Stimulated activated CD8-positive, alpha-beta memory T cell treated with anti-CD3 and anti-CD28 coated beads, Interleukin-7, amount 100 ng/mL, for 4 hours (primary cell): Measurements from ENCODE around the gene FBXL13.
"Not testable (repeated sequence)": the region's sequence is repeated elsewhere in the genome, so short reads cannot be mapped to it uniquely, and the experiment has no call there.

Source experiments
- DNase-seq, 2 donors: peaks; one replicate each; pipeline ENCODE4 v3.0.0-alpha.2; 2020; ENCODE audit warnings: low read depth in 2 of 2

FBXL13 gene

DNA sequence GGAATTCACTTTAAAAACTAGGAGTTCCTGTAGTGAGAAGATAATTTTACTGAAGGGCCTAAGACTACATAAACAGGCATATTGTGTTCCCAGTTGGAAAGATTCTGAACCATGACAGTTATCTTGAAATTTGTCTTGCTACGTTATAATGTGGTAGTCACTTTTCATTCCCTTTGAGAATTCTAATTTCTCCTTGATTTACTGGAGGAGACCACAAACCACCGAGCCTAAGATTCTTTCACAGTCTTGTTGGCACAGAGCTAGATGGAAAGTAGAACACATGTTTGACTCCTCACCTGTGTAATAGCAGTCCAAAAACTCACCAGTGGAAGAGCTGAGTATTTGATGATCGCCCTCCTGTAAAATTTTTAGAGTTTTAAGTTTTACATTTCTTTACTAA, 5.2 kb upstream of the FBXL13 start:
- DNase-seq: no peak

DNA sequence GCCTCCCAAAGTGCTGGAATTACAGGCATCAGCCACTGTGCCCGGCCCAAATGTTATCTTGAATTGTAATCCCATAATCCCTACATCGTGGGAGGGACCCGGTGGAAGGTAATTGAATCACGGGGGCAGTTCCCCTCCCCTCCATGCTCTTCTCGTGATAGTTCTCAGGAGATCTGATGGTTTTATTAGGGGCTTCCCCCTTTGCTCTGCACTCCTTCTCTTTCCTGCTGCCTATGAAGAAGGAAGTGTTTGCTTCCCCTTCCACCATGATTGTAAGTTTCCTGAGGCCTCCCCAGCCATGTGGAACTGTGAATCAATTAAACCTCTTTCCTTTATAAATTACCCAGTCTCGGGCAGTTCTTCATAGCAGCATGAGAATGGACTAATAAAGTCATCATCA, 3.6 kb upstream of the FBXL13 start:
- DNase-seq: not testable (repeated sequence)

DNA sequence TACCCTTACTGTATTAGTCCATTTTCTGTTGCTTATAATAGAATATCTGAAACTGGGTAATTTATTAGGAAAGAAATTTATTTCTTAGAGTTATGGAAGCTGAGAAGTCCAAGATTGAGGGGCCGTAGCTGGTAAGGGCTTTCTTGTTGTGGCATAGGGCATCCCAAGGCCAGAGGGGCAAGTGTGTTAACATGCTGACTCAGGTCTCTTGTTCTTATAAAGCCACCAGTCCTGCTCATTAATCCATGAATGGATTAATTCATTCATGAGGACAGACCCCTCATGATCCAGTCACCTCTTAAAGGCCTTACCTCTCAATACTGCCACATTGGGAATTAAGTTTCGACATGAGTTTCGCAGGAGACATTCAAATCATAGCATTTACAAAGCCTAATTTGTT, 2.7 kb upstream of the FBXL13 start:
- no peak for DNase-seq

DNA sequence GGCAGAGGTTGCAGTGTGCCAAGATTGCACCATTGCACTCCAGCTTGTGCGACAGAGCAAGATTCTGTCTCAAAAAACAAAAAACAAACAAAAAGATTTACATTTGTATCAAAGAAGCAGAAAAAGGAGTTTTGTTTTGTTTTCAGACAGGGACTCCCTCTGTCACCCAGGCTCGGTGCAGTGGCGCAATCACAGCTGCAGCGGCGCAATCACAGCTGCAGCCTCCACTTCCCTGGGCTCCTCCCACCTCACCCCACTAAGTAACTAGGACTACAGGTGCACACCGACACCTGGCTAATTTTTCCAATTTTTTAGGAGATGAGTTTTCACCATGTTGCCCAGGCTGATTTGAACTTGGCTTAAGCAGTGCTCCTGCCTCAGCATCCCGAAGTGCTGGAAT, 2.2 kb upstream of the FBXL13 start:
- DNase-seq: no peak

DNA sequence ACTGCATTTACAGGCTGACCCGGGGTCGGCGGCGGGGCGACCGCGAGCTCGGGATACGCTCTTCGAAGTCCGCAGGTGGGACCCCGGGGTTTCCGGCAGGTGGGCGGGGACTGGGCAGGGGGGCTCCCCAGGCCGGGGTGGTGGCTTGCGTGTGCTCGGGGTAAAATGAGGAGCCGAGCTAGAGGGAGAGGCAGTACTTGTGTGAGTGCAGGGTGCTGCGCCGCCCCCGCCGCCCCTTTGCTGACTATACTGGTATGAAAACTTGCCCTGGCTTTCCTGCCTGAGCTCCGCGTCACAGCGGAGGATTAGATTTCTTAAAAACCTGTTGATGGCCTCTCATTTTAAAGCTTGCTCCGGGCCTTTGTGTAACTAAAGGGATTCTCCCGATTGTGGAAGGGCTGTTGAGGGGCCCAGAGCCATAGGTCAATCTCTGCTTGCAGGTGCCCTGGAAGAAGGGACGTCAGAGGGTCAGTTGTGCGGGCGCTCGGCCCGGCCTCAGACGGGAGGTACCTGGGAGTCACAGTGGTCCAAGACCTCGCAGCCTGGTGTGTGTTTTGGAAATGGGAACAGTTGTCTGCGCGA, 832 bp upstream of the FBXL13 start:
- DNase-seq: peak; percentile 78 to 83

DNA sequence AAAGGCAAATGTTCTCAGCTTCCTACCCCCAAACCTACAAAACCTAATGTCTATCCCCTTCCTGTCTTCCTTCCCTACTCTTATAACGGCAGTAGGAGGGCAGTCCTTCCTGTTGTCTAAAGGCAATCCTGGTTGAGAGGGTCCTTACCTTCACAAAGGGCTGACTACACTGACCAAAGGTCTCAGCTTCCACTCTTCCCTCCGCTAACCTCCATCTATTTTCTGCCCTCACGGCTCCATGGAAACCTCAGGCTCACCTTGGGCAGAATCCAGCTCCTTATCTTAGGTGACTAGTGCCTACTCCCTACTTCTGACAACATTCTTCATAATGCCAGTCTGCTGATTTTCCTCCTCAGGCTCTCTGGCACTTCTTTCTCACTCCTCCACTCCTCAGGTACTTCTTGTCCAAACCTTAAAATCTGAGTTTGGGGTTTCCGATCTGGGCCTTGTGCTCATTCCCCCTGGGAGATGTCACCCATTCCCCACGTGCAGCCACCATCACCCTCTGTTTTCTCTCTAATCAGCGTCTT, 542 bp downstream of the FBXL13 start:
- DNase-seq: no peak

DNA sequence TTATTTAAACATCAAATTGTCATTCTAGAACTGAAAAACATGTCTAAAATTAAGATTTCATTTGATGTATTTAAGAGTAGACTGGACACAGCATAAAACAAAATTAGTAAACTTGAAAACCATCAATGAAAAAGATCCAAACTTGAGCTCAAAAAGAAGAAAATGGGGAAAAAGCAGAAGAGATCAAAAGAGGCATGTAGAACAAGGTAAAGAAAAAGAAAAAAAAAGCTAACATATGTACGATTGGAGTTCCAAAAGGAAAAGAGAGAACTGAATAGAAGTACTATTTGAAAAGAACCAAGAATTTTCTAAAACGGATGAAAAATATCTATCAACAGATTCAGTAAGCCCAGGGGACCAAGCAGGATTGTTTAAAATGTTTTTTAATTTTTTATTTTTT, 3.6 kb downstream of the FBXL13 start:
- DNase-seq: no peak

DNA sequence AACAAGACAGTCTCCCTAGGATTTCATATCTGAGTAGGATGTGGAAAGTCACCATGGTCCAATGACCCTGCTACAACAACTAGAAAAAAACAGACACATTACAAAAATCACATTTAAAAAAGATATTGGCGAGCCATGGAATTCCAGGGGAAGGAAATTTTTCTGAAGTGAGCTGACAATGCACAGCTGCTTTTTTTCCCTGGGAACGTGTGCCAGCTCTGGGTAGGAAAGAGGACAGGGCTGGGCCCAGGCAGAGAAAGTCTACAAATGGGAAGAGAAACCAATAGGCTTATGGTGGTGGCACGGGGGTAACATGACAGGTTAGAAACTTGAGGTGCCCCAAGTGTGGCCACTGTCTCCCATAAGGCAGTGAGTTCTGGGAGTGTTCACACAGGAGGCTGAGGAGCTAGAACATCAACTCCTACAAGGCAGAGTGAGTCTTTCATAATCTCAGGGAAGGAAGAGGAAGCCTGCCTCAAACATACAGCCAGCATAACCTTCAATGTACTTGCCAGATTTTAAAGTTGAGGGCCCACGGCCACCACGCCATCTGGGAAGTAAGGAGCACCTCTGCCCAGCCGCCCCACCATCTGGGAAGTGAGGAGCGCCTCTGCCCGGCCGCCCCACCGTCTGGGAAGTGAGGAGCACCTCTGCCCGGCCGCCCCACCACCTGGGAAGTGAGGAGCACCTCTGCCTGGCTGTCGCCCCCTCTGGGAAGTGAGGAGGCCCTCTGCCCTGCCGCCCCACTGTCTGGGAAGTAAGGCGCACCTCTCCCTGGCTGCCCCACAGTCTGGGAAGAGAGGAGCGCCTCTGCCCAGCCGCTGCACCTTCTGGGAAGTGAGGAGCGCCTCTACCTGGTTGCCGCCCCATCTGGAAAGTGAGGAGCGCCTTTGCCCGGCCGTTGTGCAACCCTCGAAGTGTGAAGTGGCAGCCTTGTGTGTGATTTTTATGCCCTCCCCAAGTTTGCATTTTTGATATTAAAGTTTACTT, 5.9 kb downstream of the FBXL13 start:
- DNase-seq: no peak

DNA sequence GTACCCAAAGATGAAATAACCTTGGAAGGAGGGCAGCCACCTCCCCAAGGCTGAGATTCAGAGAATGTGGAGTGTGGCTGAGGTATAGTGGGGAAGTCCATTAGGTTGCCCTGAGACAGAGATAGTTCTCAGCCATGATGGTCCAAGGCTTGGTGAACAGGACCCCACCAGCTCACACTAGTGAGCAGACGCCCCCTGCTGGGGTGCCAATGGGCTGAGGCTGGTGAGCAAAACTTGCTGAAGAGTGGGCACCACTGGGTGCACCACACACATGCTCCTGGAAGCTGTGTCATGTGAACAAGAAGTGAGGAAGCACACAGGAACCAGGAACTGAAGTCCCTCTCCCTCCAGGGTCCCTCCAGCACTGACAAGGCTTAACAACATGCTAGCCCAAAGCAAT, 8.9 kb downstream of the FBXL13 start:
- peak; percentile 3 to 12 for DNase-seq

DNA sequence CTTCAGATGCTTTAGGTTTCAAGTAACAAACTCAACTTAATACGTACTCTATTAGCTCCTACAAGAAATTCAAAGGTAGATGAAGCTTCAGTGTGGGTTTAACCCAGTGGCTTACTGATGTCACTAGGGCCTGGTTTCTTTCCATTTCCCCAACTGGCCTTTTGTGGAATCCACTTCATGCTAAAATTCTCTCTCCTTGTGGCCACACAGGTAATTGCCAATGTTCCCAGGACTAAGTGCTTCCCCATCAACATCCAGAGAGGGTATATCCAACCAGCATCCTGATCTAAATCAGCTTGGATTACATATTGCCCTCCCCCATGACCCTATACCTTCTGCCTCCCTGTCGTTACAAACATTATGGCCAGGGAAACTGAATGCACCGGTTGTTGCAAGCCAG, 10.7 kb downstream of the FBXL13 start:
- no peak for DNase-seq

DNA sequence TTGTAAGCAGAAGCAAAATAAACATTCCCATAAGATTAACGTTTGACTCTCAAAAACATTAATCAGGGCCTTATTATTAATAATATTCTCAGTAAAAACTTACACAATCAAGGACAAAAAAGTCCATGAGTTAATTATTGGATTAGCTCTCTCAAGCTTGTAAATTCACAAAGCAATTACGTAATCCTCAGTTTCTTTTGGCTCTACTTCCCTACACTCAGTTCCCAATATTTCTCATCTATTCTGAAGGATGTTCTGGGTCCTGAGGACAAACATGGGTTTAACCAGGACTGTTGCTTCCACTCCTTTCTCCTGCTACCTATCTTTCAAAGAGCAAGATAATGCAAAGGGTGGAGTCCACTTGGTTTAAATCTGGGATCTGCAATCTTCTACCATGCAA, 15.1 kb downstream of the FBXL13 start:
- DNase-seq: no peak

DNA sequence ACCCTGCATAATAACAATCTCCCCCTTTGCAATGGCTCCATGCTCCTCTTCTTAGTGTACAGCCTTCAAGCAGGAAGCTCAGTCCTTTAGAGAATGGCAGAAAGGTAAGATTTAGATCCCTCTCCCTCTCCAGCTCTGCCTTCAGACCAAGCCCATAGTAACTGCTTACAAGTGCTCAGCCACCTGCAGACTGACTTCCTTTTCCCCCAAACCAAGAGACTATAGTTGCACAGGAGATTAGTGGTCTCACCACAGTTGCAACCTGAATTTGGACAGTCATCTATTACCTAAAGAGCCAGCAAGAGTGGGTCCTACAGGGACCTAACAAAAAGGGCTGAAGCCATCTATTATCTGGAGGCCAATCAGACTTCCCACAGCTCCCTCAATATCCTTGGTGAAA, 16.5 kb downstream of the FBXL13 start:
- DNase-seq: no peak

DNA sequence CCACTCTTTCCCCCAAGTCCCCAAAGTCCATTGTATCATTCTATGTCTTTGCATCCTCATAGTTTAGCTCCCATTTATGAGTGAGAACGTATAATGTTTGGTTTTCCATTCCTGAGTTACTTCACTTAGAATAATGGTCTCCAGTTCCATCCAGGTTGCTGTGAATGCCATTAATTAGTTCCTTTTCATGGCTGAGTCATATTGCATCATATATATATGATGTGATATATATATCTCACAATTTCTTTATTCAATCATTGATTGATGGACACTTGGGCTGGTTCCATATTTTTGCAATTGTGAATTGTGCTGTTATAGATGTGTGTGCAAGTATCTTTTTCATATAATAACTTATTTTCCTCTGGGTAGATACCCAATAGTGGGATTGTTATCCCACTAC, 18.6 kb downstream of the FBXL13 start:
- DNase-seq: not testable (repeated sequence)

DNA sequence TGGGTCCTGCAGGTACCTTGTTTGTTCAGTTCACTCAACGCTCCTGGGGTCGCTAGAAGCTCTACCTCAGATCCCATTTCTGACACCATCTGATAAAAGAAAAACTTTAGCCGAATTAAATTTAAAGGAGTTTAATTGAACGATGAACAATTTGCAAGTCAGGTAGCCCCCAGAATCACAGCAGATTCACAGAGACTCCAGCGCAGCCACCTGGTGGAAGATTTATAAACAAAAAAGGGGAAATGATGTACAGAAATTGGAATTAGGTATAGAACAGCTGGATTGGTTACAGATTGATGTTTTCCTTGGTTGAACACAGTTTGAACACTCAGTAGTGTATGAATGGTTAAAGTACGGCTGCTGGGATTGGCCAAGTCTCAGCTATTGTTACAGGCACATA, 23.1 kb downstream of the FBXL13 start:
- DNase-seq: no peak

DNA sequence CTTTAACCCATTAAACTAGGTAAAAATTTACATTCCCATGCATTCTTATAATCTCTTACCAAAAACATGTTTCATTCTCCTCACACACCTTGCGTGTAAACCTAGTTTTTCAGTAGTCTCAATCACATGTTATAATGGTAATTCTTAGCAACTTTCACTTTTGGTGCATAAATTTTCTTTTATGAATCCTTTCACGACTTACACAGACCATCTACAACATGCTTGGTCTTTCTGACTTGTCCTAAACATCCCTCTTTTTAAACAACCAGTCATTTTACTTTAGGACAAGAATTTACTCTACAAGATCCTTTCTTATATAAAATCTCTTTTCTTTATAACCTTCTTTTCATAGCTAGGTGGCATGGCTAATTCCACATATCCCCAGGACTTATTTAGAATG, 25.8 kb downstream of the FBXL13 start:
- DNase-seq: no peak

DNA sequence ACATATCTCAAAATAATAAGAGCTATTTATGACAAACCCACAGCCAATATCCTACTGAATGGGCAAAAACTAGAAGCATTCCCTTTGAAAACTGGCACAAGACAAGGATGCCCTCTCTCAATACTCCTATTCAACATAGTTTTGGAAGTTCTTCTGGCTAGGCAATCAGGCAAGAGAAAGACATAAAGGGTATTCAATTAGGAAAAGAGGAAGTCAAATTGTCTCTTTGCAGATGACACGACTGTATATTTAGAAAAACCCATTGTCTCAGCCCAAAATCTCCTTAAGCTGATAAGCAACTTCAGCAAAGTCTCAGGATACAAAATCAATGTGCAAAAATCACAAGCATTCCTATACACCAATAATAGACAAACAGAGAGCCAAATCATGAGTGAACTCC, 32.8 kb downstream of the FBXL13 start:
- DNase-seq: not testable (repeated sequence)

DNA sequence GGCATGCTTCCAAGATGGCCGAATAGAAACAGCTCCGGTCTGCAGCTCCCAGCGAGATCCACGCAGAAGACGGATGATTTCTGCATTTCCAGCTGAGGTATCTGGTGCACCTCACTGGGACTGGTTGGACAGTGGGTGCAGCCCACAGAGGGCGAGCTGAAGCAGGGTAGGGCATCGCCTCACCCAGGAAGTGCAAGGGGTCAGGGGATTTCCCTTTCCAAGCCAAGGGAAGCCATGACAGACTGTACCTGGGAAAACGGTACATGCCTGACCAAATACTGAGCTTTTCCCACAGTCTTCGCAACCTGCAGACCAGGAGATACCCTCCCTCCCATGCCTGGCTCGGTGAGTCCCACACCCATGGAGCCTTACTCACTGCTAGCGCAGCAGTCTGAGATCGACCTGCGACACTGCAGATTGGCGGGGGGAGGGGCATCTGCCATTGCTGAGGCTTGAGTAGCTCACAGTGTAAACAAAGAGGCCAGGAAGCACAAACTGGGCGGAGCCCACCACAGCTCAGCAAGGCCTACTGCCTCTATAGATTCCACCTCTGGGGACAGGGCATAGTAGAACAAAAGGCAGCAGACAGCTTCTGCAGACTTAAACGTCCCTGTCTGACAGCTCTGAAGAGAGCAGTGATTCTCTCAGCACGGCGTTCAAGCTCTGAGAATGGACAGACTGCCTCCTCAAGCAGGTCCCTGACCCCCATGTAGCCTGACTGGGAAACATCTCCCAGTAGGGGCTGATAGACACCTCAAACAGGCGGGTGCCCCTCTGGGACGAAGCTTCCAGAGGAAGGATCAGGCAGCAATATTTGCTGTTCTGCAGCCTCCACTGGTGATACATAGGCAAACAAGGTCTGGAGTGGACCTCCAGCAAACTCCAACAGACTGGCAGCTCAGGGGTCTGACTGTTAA, 36.5 kb downstream of the FBXL13 start:
- DNase-seq: not testable (repeated sequence)

DNA sequence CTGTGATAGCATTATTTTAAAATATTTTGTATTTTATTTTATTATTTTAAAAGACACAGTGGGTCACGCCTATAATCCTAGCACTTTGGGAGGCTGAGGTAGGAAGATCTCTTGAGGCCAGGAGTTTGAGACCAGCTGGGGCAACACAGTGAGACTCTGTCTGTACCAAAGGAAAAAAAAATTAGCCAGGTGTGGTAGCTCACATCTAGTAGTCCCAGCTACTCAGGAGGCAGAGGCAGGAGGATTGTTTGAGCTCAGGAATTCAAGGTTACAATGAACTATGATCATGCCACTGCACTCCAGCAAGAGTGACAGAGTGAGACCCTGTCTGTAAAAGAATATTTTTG, 37.1 kb downstream of the FBXL13 start:
- no peak for DNase-seq

DNA sequence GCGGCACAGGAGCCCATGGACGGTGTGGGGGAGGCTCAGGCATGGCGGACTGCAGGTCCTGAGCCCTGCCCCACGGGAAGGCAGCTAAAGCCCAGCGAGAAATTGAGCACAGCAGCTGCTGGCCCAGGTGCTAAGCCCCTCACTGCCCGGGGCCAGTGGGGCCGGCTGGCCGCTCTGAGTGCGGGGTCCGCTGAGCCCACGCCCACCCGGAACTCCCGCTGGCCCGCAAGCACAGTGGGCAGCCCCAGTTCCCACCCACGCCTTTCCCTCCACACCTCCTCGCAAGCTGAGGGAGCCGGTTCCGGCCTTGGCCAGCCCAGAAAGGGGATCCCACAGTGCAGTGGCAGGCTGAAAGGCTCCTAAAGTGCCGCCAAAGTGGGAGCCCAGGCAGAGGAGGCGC, 40.3 kb downstream of the FBXL13 start:
- DNase-seq: not testable (repeated sequence)

DNA sequence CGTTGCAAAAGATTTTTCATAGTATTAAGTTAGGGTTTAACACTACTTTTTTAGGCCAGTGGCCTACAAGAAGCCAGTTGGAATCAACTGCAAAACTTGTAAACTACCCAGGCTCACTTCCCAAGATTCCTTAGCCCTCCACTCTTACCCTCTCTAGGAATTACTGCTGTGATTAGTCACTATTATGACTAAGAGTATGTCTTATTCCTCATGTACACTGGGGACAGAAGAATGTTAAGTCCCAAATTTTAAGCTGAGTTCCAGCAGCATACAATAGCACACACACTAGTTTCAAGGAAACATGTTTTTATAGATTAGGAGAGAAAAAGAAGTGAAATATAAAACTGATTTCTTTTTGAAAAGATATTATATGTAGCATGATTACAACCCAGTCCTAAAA, 42.8 kb downstream of the FBXL13 start:
- DNase-seq: no peak

DNA sequence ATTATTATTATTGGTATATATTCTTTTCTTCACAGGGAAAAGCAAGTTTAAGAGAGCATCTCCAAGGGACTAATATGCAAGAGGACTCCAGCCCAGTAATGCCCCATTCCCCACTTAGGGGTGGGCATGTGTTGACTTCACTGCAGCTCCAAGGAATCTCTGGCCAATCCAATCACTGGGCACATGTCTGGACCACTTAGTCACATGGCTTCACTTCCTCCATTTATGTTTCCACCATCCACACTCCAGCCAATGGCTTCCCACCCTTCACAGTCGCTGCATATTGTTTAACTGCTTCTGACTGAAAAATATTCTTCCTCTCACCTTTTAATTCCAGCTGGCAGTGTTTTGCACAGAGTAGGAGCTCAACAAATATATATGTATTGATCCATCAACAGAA, 43.6 kb downstream of the FBXL13 start:
- no peak for DNase-seq

DNA sequence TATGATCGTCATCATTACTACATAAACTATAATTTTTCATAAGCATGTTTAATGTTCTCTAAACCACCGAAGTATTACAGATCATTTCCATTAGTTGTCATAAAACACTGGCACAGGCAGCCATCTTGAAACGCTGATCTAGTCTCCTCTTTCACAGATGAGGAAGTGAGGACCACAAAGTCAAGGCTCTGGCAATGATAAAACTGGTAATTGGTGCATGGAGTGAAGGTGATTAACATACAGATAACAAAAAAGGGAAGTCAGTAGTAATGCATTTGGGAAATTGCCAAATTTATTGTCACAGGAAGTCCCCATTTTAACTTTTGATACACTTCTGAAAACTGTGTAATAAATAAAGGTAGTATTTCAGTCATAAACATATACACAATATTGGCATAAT, 49.3 kb downstream of the FBXL13 start:
- no peak for DNase-seq
